ENCODE results near the gene IFITM5.
"Not testable (repeated sequence)": the region's sequence is repeated elsewhere in the genome, so short reads cannot be mapped to it uniquely, and the experiment has no call there.

The IFITM5 gene

DNA sequence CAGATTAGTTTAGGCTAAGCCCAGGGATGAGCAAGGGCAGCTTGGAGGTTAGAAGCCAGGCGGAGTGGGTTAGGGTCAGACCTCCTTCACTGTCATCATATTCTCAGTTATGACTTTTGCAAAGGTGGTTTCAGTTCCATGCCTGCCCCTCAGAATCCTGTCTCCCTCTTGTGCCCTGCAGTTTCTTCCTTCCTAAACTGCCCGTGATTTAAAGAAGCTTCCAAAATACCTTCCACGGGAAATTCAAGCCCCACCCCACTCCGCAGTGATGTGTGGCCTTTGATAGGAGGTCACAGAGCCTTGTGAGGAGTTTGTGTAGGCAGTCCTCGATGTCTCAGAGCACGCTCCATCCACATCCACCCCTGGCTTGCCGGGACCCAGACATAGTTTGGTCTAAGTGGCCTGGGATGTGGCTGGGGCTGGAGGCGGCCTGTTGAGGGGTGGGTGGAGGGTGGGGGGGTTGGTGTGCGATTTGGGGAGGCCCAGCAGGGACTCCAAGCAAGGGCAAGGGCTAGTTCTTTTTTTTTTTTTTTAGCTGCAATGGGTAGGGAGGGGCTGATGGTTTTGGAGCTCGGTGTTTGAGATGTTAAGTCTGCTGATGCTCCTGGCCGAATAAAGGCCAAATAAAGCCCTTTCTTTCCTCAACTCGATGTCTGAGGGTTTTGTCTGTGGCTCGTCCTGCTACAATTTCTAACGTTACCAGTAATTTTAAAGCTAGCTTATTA, 12.9 kb upstream of the IFITM5 start:
- DNase-seq (ENCODE audit: low spot score): peak; percentile 37

- not testable (repeated sequence) for DNase-seq (ENCODE audit: low spot score)
Measured at GRCh38 chr11:311013-311748, 11.9 kb upstream of the IFITM5 start.

GRCh38 chr11:309979-310572, 10.8 kb upstream of the IFITM5 start:
- DNase-seq (ENCODE audit: low spot score): not testable (repeated sequence)

GRCh38 chr11:308740-309665, 9.7 kb upstream of the IFITM5 start:
- DNase-seq (ENCODE audit: low spot score): peak; percentile 55

DNA sequence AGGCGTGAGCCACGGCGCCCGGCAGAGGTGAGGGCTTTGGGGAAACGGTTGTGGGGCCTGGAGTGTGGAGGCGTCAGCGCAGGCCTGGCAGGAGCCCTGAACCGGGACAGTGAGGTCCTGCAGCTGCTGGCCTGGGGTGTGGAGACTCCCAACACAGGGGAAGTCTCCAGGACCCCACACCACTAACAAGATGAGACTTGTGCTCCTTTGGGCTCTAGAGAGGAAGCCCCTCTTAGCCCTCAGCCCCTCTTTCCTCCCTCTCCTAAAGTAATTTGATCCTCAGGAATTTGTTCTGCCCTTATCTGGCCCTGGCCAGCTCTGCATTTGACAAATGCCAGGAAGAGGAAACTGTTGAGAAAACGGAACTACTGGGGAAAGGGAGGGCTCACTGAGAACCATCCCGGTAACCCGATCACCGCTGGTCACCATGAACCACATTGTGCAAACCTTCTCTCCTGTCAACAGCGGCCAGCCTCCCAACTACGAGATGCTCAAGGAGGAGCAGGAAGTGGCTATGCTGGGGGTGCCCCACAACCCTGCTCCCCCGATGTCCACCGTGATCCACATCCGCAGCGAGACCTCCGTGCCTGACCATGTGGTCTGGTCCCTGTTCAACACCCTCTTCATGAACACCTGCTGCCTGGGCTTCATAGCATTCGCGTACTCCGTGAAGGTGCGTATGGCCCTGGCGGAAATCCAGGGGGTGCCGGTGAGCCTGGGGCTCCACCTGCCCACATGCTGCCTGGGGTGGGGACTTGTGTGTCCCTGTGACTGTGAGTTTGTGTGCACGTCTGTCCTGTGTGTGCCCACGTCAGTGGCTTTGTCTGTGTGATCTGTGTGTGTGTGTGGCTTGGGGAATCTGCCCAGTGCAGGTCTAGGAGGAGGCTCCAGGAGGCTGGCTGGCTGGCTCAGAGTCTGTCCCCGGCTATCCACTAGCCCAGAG, 8.7 kb upstream of the IFITM5 start, which contains the start of gene IFITM2:
IFITM2 (plus strand) TSS at position 51 of the 943 bp plus-strand sequence; CDS start at position 428, 377 bp downstream.
- peak; percentile 49 for DNase-seq (ENCODE audit: low spot score)

DNA sequence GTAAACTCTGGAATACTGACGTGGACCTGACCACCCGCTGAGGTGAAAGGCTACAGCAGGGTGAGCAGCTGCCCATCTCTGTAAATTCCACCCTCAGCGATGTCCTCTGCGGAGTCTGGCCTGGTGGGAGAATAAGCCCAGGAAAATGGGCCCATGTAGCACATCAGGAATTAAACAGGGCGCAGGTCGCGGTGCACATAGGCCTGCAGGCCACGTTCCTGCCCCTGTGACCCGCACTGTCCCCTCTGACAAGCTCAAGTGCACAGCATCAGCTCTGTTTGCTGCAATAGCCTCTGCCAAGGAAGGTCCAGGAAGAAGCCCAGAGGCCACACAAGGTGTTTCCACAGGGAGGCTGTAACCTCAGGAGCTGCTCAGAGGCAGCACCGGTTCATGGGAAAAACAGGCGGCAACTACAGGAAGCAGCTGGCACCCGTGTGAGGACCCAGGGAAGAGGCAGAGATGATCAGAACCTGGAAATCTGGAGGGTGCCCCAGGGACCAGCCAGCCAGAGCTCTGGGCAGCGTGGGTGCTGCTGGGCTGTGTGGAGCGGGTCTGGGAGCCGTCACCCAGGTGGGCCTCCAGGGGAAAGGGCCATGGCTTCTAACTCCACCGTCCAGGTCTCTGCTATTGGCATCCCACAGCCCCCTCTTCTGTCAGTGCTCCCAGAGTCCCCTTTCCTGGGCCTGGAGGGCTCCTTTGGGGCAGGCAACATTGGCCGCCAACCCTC, 7.5 kb upstream of the IFITM5 start:
- no peak for DNase-seq (ENCODE audit: low spot score)

DNA sequence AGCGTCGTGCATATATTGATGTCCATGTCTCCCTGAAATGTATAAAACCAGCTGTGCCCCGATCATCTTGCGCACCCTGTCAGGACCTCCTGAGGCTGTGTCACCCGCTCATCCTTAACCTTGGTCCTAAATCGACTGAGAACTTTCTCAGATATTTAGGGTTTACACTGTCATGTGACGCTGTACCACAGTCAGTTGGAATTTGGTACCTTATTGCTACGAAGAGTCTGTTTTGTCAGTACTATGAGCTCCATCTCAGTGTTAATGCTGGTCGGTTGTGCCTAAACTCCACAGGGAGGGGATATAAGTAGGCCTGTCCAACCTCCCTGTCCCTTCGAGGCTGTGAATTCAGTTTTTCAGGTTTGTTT, 6.5 kb upstream of the IFITM5 start:
- DNase-seq (ENCODE audit: low spot score): no peak

DNA sequence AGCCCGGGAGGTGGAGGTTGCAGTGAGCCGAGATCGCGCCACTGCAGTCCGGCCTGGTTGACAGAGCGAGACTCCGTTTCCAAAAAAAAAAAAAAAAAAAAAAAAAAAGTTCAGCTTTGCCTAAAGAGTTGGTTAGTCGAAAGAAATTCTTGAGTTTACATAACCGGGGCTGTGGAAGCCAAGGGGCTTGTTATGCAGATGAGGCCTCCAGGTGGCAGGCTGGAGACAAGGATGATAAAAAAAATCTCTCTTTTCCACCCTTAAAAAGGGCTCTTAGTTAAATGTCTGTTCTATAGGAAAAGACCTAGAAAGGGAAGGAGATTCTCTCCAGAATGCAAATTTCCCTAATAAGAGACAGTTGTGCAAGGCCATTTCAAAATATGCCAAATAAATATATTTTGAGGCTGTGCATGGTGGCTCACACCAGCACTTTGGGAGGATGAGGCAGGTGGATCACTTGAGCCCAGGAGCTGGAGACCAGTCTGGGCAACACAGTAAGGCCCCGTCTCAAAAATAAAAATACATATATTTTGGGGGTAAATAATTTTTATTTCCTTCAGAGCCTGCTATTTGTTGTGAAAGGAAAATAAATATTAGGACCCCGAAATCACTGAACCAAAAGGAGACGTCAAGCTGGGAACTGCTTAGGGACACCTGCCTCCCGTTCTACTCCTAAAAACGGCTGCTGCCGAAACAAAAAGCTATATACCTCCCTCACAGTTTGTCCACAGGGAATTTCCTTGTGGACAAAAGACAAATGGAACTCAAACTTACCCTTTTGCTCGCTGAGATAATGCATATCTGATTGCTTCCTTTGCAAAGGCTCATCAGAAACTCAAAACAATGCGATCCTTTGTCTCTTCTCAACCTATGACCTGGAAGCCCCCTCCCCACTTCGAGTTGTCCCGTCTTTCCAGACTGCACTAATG, 5.9 kb upstream of the IFITM5 start:
- peak; percentile 72 for DNase-seq (ENCODE audit: low spot score)

DNA sequence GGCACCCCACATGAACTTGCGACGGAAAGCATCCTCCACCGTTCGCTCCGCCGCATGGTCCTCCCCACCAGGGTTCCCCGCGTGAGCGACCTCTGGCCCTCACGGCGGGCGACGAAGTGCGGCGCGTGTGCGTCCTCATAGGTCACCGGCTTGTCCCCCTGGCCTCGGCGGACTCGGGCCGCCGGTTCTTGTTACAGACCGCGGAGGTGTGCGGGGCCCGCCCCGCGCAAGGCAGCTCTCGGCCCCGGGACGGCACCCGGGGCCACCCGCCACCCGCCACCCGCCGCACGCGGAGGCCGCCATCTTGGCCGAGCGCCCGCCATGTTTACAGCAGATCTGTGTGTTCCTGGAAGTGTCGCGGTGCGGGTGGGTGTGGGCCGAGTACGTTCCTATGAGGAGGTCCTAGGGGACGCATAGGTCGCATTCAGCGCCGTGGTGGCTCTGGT, 4.8 kb upstream of the IFITM5 start:
- no peak for DNase-seq (ENCODE audit: low spot score)

DNA sequence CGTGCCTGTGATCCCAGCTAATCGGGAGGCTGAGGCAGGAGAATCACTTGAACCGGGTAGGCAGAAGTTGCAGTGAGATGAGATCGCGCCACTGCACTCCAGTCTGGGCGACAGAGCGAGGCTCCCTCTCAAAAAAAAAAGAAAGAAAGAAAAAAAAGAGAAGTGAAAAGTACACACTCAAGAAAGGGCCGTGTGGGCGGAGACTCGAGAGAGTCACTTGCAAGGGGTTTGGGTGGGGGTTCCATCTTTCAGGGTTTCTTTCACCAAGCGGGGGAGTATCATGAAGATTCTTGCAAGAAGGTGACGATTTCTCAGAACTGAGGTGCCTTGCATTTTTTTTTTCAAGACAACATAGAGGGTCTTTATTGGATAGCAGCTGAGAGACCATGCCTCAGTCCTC, 4.0 kb upstream of the IFITM5 start:
- no peak for DNase-seq (ENCODE audit: low spot score)

GRCh38 chr11:299951-300735, 817 bp upstream of the IFITM5 start:
- DNase-seq (ENCODE audit: low spot score): no peak

DNA sequence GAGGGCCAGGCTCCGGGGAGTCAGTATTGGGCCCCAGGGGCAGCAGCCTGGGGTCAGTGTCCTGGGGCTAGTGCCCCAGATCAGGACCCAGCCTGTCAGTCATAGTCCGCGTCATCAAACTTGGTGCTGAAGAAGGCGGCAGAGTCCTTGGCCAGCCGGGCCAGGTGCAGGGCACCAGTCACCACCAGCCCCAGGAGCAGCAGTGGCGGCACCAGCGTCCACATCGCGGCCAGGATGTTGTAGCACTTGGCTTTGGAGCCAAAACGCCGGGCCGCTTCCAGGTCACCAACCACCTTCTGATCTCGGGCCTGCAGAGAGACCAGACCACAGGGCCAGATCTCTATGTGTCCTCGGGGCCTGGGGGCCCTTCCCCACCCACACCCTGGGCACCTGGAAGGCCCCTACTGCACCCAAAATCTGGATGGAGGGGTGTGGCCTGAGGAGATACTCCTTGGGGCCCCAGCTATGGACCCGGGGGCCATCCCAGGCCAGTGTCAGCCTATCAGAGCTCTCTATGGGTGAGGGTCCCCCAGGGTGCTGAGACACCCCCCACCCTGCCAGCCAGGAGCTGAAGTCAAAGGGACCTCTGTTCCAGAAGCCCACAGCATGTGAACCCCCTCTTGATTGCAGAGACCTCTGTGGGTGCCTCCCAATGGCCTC, 790 bp downstream of the IFITM5 start:
- DNase-seq (ENCODE audit: low spot score): no peak

DNA sequence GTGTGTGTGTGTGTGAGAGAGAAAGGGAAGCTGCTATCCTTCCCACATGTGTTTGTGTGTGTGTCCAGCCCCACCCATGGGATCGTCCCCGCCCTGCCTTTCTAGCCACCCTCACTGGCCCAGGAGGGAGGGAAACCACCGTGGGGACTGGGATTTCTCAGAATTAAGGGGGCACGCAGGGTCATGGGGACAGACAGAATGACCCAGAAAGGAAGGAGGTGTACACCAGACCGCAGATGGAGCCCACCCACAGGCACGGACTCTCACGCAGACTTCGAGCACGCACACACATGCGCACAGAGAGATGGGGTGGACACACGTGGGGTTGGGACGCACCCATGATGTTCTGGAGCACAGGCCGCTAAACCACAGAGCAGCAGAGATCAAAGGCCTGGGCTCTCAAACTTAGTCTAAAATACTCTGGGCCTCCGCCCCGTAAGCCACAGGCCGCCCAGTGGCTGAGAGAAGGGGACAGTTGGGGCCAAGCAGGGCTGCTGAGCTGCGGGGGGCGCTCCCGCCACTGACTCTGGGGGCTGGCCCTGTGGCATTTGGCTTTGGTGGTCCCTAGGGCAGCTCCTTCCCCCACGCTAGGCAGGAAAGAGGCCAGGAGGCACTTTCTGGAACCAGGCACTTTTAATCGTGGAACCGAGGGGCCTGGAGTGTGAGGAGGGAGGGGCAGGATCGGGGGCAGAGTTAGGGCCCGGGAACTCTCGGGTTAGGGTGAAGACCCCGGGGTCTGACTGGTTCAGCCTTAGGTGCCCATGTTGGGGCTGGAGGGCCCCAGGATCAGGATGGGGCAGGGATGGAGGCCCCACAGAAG, 1.5 kb downstream of the IFITM5 start:
- DNase-seq (ENCODE audit: low spot score): no peak

GRCh38 chr11:297051-297585, 2.2 kb downstream of the IFITM5 start:
- no peak for DNase-seq (ENCODE audit: low spot score)

DNA sequence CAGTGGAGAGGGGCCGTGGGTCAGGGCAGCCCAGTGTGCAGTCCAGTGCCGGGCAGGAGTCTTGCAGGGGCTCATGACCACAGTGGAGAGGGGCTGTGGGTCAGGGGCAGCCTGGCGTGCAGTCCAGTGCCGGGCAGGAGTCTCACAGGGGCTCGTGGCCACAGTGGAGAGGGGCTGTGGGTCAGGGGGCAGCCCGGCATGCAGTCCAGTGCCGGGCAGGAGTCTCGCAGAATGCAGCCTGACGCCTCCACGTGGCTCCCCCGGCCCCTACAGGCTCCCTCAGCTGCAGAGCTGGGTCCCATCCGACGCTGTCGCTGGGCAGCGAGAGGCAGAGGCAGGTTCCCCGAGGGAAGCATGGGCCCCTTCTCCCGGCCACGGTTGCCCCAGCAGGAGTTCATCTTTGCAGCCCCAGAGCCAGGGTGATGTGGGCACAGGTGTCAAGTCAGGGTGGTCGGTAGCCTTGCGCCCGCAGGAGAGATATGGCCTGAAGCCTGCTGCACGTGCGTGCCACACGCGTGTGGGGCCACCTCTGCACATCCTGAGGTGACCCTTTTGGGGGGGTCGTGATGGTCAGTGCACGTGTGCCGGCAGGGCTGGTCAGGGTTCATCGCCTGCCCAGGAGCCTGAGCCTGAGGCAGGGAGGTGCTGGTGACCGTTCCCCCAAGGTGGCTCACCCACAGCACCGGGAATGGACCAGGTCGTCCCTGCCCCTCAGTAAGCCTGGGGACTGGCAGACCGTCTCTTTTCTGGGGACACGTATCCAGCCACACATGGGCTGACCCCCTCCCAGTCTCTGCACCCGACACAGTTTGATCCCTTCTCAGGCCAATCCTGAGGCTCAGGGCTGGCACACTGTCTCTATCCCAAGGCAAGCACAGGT, 2.9 kb downstream of the IFITM5 start:
- no peak for DNase-seq (ENCODE audit: low spot score)

Measured in CD4-positive, alpha-beta T cell treated with Interleukin-6 at 100 ng/mL for 8 hours (primary cell).